H9 (cell line): ENCODE measurements around the gene LARP4B. TPM values are rescaled to one million over a fixed set of nuclear protein-coding genes. Genes with fewer than 3 reads are reported as not detected.

Experiments used
- DNase-seq: peaks from one replicate; pipeline ENCODE4 v3.0.0-alpha.2; 2017
- H2AFZ ChIP-seq: one replicate; pipeline ENCODE4 v1.6.1; 2013; ENCODE audit warnings: mild to moderate bottlenecking, low read length, control low read depth, moderate library complexity
- H2AK5ac ChIP-seq: 2 replicates; pipeline ENCODE4 v1.6.1; 2013; ENCODE audit warnings: low read length, control low read depth, mixed read lengths; ENCODE audit not compliant: insufficient read length
- H2BK120ac ChIP-seq: one replicate; pipeline ENCODE4 v1.6.1; 2013; ENCODE audit warnings: low read depth, mild to moderate bottlenecking, low read length, control low read depth, inconsistent platforms; ENCODE audit not compliant: poor library complexity, severe bottlenecking
- H2BK12ac ChIP-seq: 2 replicates; pipeline ENCODE4 v1.6.1; 2013; ENCODE audit warnings: low read length, control low read depth, mixed read lengths, low read depth; ENCODE audit not compliant: insufficient read length
- H2BK15ac ChIP-seq: 2 replicates; pipeline ENCODE4 v1.6.1; 2013; ENCODE audit warnings: low read depth, low read length, control low read depth
- H2BK20ac ChIP-seq: one replicate; pipeline ENCODE4 v1.6.1; 2013; ENCODE audit warnings: low read depth, mild to moderate bottlenecking, low read length, control low read depth, inconsistent platforms; ENCODE audit not compliant: poor library complexity, severe bottlenecking
- H2BK5ac ChIP-seq: 2 replicates; pipeline ENCODE4 v1.6.1; 2013; ENCODE audit warnings: low read length, control low read depth, mixed read lengths; ENCODE audit not compliant: insufficient read length
- H3K14ac ChIP-seq: 2 replicates; pipeline ENCODE4 v1.6.1; 2013; ENCODE audit warnings: low read length, control low read depth; ENCODE audit not compliant: insufficient read depth
- H3K18ac ChIP-seq: 2 replicates; pipeline ENCODE4 v1.6.1; 2013; ENCODE audit warnings: low read depth, mild to moderate bottlenecking, mixed read lengths, low read length, control low read depth; ENCODE audit not compliant: insufficient read length
- H3K23ac ChIP-seq: 2 replicates; pipeline ENCODE4 v1.6.1; 2013; ENCODE audit warnings: low read length, control low read depth, mixed read lengths, low read depth; ENCODE audit not compliant: insufficient read length
- H3K23me2 ChIP-seq: 2 replicates; pipeline ENCODE4 v1.6.1; 2013; ENCODE audit warnings: low read depth, mild to moderate bottlenecking, mixed read lengths, low read length, control low read depth; ENCODE audit not compliant: insufficient read length, poor library complexity, severe bottlenecking
- H3K27ac ChIP-seq: 2 replicates; pipeline ENCODE4 v1.5.1; 2013; ENCODE audit warnings: low read length, control low read depth, mixed read lengths, low read depth; ENCODE audit not compliant: insufficient read length
- H3K27me3 ChIP-seq: 2 replicates; pipeline ENCODE4 v1.6.1; 2013; ENCODE audit warnings: low read length, control low read depth, inconsistent platforms; ENCODE audit not compliant: insufficient read depth
- H3K4ac ChIP-seq: 2 replicates; pipeline ENCODE4 v1.6.1; 2013; ENCODE audit warnings: low read depth, mild to moderate bottlenecking, control low read depth, inconsistent platforms, low read length, moderate library complexity
- H3K4me1 ChIP-seq: 2 replicates; pipeline ENCODE4 v1.6.1; 2013; ENCODE audit warnings: low read length, control low read depth, inconsistent platforms; ENCODE audit not compliant: insufficient read depth
- H3K4me2 ChIP-seq: 2 replicates; pipeline ENCODE4 v1.6.1; 2013; ENCODE audit warnings: low read length, control low read depth, mixed read lengths; ENCODE audit not compliant: insufficient read length, insufficient read depth
- H3K56ac ChIP-seq: 2 replicates; pipeline ENCODE4 v1.6.1; 2013; ENCODE audit warnings: low read depth, mild to moderate bottlenecking, mixed read lengths, low read length, control low read depth; ENCODE audit not compliant: insufficient read length
- H3K79me1 ChIP-seq: 2 replicates; pipeline ENCODE4 v1.6.1; 2013; ENCODE audit warnings: low read depth, mild to moderate bottlenecking, moderate library complexity, low read length, control low read depth, inconsistent platforms; ENCODE audit not compliant: insufficient read depth, poor library complexity, severe bottlenecking
- H3K79me2 ChIP-seq: 2 replicates; pipeline ENCODE4 v1.6.1; 2013; ENCODE audit warnings: low read length, control low read depth, inconsistent platforms; ENCODE audit not compliant: insufficient read depth
- H3K9ac ChIP-seq: 2 replicates; pipeline ENCODE4 v1.6.1; 2013; ENCODE audit warnings: low read length, control low read depth, mixed read lengths; ENCODE audit not compliant: insufficient read length; ENCODE audit errors: extremely low read depth
- H3K9me3 ChIP-seq: one replicate; pipeline ENCODE4 v1.6.1; 2013; ENCODE audit warnings: low read depth, low read length, inconsistent platforms; ENCODE audit not compliant: control insufficient read depth
- H3T11ph ChIP-seq: one replicate; pipeline ENCODE4 v1.6.1; 2013; ENCODE audit warnings: mild to moderate bottlenecking, low read length, control low read depth, inconsistent platforms
- H4K20me1 ChIP-seq: one replicate; pipeline ENCODE4 v1.6.1; 2013; ENCODE audit not compliant: control insufficient read depth, insufficient read length, insufficient read depth
- H4K5ac ChIP-seq: 2 replicates; pipeline ENCODE4 v1.6.1; 2013; ENCODE audit warnings: low read depth, mild to moderate bottlenecking, mixed read lengths, low read length, control low read depth; ENCODE audit not compliant: insufficient read length
- H4K8ac ChIP-seq: replicated peaks from 2 replicates; pipeline ENCODE4 v1.6.1; 2013; ENCODE audit warnings: low read length, control low read depth, mixed read lengths, low read depth; ENCODE audit not compliant: insufficient read length
- H4K91ac ChIP-seq: 2 replicates; pipeline ENCODE4 v1.6.1; 2013; ENCODE audit warnings: low read depth, mild to moderate bottlenecking, moderate library complexity, mixed read lengths, low read length, control low read depth; ENCODE audit not compliant: insufficient read length
- H3K27ac Mint-ChIP-seq, 3 experiments: 2 replicates in 2 of 3; 3 replicates in 1 of 3; pipeline ENCODE4 v1.8.0; 2020 to 2021; ENCODE audit warnings: mixed read lengths in 3 of 3, mild to moderate bottlenecking in 1 of 3, moderate library complexity in 1 of 3
- H3K27me3 Mint-ChIP-seq: 2 replicates; pipeline ENCODE4 v1.8.0; 2021; ENCODE audit warnings: low read depth, mild to moderate bottlenecking, moderate library complexity, mixed read lengths
- H3K36me3 Mint-ChIP-seq, 3 experiments: 2 replicates in 2 of 3; 3 replicates in 1 of 3; pipeline ENCODE4 v1.8.0; 2020 to 2021; ENCODE audit warnings: low read depth in 3 of 3, mixed read lengths in 3 of 3; ENCODE audit not compliant: insufficient read depth in 1 of 3
- H3K4me1 Mint-ChIP-seq, 2 experiments: 2 replicates each; pipeline ENCODE4 v1.8.0; 2020; ENCODE audit warnings: mixed read lengths in 2 of 2
- H3K4me3 Mint-ChIP-seq, 2 experiments: 2 replicates in 1 of 2; 3 replicates in 1 of 2; pipeline ENCODE4 v1.8.0; 2020 to 2021; ENCODE audit warnings: mild to moderate bottlenecking in 2 of 2, mixed read lengths in 2 of 2, moderate library complexity in 1 of 2
- H3K9me3 Mint-ChIP-seq, 2 experiments: 2 replicates in 1 of 2; 3 replicates in 1 of 2; pipeline ENCODE4 v1.8.0; 2020; ENCODE audit warnings: mild to moderate bottlenecking in 2 of 2, mixed read lengths in 2 of 2, moderate library complexity in 1 of 2
- WGBS: extraction: QIAGEN DNeasy Blood & Tissue Kit; methylation state at CpG from one replicate; pipeline ENCODE4 v1.1.7; 2013; ENCODE audit warnings: missing lambda C conversion rate, low lambda C conversion rate, mixed read lengths; ENCODE audit not compliant: insufficient read length; ENCODE audit errors: extremely low coverage; 5-methylcytosine and 5-hydroxymethylcytosine counted together
- total RNA-seq: library from RNA; stranded (reverse); gene quantifications from 2 replicates; pipeline ENCODE4 v1.2.1, GENCODE V29; 2021
- TF ChIP-seq, protein P1 (sequence below): fragments of 200-600 bp; sonication (generic); conservative IDR thresholded peaks from 3 replicates; pipeline ENCODE4 v1.8.0; 2021; ENCODE audit warnings: antibody characterized with exemption, mild to moderate bottlenecking

The LARP4B gene
- total RNA-seq, 1 experiment from 2014 or later: 88.9 TPM

DNA sequence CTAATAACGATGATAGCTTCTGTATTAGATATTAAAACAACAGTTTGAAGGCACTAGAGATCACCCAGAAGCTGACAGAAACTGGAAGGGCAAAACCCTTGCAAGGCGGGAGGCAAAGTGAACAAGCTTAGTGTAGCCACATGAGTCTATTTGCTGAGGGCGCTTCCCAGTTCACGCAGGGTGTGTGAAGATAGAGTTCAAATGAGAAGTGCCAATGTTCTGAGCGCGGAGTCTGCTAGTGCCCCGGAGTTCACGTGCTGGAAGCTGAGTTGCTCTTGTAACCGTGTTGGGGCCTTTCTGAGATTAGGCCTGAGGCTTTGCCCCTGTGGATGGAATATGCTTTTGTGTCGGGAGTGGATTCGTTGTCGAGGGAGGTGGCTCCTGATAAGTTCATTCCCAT is 40.1 kb upstream of the LARP4B start:
- H3K9me3 ChIP-seq: no peaks in the 10 kb centered on the region
- H3K23me2 ChIP-seq: no peaks in the 10 kb centered on the region
- Mint-ChIP-seq H3K27me3 (peaks cover 3% of the 10 kb centered on the region), H3K4me3 (peak overlapping the region in 1 of 2 experiments; percentile 11; a peak in 1 of 5 replicates), H3K36me3 (peaks cover 0 to 9% (median 3%) of the 10 kb centered on the region in 3 experiments; a peak in 3 of 7 replicates), H3K9me3 (peaks cover 3 to 11% of the 10 kb centered on the region in 2 experiments; a peak in 2 of 5 replicates), H3K4me1 (peaks cover 19 to 33% of the 10 kb centered on the region in 2 experiments), H3K27ac (0 out of 7 replicates have a peak overlapping the region, but pooled peaks of 1 of the 3 experiments have one; percentile 7)
- DNase-seq: no peak
- no peak overlapping the region for H3K56ac ChIP-seq
- no peaks in the 10 kb centered on the region for H4K20me1 ChIP-seq
- no peak overlapping the region for H4K5ac ChIP-seq
- no peak overlapping the region for H4K91ac ChIP-seq
- no peak overlapping the region for H2BK15ac ChIP-seq
- H3K79me2 ChIP-seq: no peaks in the 10 kb centered on the region
- H2BK5ac ChIP-seq: no peak overlapping the region
- H2AFZ ChIP-seq: no peak overlapping the region
- no peak overlapping the region for H3K4me2 ChIP-seq
- H3K79me1 ChIP-seq: no peaks in the 10 kb centered on the region
- H3K27me3 ChIP-seq: no peaks in the 10 kb centered on the region
- H2BK120ac ChIP-seq: no peak overlapping the region
- no peak overlapping the region for H2BK20ac ChIP-seq
- H2BK12ac ChIP-seq: no peak overlapping the region
- no peak overlapping the region for H3K4ac ChIP-seq
- H3K4me1 ChIP-seq: no peaks in the 10 kb centered on the region
- H3K23ac ChIP-seq: no peak overlapping the region
- WGBS: no CpG with 5 or more reads among the region's 12 CpGs
- no peak overlapping the region for H3K14ac ChIP-seq
- H2AK5ac ChIP-seq: no peak overlapping the region
- H3K27ac ChIP-seq: no peak overlapping the region
- H3K9ac ChIP-seq: no peak overlapping the region
- TF ChIP-seq, protein P1, sequence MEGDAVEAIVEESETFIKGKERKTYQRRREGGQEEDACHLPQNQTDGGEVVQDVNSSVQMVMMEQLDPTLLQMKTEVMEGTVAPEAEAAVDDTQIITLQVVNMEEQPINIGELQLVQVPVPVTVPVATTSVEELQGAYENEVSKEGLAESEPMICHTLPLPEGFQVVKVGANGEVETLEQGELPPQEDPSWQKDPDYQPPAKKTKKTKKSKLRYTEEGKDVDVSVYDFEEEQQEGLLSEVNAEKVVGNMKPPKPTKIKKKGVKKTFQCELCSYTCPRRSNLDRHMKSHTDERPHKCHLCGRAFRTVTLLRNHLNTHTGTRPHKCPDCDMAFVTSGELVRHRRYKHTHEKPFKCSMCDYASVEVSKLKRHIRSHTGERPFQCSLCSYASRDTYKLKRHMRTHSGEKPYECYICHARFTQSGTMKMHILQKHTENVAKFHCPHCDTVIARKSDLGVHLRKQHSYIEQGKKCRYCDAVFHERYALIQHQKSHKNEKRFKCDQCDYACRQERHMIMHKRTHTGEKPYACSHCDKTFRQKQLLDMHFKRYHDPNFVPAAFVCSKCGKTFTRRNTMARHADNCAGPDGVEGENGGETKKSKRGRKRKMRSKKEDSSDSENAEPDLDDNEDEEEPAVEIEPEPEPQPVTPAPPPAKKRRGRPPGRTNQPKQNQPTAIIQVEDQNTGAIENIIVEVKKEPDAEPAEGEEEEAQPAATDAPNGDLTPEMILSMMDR: no peak
- no peak overlapping the region for H3K18ac ChIP-seq
- no peak overlapping the region for H3T11ph ChIP-seq
- H4K8ac ChIP-seq: no peak overlapping the region
